Measurements from ENCODE around the gene TEKTIP1. TPM values are rescaled to one million over a fixed set of nuclear protein-coding genes. Genes with fewer than 3 reads are reported as not detected.

The TEKTIP1 gene
- total RNA-seq, 4 donors from 2014 or later, result 1.2 to 3.3 (median 1.9) TPM; not detected in 1

- WGBS, 2 donors, result 95 to 97% methylated on average over 11 to 18 of the region's 21 CpGs
- Histone ChIP-seq H3K4me1 (peaks cover 0 to 5% of the 10 kb centered on the region in 2 donors), H3K9me3 (no peaks in the 10 kb centered on the region), H3K27ac (no peak overlapping the region), H3K4me3 (replicated peaks in 1 of 3) (no peak overlapping the region), H3K27me3 (no peaks in the 10 kb centered on the region), H3K36me3 (peaks cover 35 to 40% of the 10 kb centered on the region in 2 donors)
- intact Hi-C loops (cut with DNase I), result no loop called here
- TF ChIP-seq, protein P1, sequence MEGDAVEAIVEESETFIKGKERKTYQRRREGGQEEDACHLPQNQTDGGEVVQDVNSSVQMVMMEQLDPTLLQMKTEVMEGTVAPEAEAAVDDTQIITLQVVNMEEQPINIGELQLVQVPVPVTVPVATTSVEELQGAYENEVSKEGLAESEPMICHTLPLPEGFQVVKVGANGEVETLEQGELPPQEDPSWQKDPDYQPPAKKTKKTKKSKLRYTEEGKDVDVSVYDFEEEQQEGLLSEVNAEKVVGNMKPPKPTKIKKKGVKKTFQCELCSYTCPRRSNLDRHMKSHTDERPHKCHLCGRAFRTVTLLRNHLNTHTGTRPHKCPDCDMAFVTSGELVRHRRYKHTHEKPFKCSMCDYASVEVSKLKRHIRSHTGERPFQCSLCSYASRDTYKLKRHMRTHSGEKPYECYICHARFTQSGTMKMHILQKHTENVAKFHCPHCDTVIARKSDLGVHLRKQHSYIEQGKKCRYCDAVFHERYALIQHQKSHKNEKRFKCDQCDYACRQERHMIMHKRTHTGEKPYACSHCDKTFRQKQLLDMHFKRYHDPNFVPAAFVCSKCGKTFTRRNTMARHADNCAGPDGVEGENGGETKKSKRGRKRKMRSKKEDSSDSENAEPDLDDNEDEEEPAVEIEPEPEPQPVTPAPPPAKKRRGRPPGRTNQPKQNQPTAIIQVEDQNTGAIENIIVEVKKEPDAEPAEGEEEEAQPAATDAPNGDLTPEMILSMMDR (IDR thresholded peaks at IDR 0.05), result no peak
- TF ChIP-seq POLR2A (IDR thresholded peaks at IDR 0.05), result no peak
- DNase-seq, result no peak
Measured at GRCh38 chr19:3523361-3524077, 15.5 kb upstream of the TEKTIP1 start.

DNA sequence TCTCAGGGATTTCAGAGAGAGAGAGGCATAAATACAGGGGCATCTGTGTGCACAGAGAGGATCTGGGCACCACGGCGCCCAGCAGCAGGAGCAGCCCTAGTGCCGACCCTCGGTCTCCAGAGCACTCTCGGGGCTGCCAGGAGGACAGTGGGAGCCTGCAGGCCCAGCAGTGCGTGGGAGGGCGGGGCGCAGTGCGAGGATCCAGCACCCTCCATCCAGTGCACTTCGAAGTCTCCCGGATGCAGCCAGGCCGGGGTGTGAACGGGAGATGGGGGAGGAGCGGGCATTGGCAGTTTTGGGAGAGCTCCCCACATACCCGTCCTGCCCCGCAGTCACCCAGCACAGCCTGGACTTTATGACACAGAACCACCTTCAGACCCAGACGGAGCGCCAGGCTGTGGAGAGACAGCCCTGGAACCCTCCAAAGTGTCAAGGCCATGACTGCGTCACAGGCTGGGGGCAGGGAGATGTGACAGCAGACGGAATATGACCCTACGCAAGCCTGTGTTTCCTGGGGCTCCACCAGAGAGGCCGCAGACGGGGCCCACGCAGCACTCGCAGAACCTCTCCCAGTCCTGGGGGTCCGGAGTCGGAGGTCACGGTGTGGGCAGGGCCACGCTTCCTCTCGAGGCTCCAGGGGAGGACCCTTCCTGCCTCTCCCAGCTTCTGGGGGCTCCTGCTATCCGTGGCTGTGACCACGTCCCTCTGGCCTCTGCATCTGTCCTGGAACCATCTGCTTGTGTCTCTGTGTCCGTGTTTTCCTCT is 14.7 kb upstream of the TEKTIP1 start:
- H3K27ac ChIP-seq, result no peak overlapping the region
- no peaks in the 10 kb centered on the region for H3K9me3 ChIP-seq
- H3K4me3 ChIP-seq (replicated peaks in 1 of 3), result no peak overlapping the region
- no peaks in the 10 kb centered on the region for H3K27me3 ChIP-seq
- no peaks in the 10 kb centered on the region for H3K4me1 ChIP-seq
- H3K36me3 ChIP-seq, result peaks cover 35 to 40% of the 10 kb centered on the region in 2 donors
- no peak for TF ChIP-seq POLR2A (IDR thresholded peaks at IDR 0.05)
- TF ChIP-seq, protein P1 (IDR thresholded peaks at IDR 0.05), result no peak
- no peak for DNase-seq
- intact Hi-C loops (cut with DNase I), result no loop called here
- WGBS, 2 donors, result 94% methylated on average over 13 to 26 of the region's 33 CpGs

GRCh38 chr19:3524904-3525451 is 14.0 kb upstream of the TEKTIP1 start:
- Histone ChIP-seq H3K27me3 (no peaks in the 10 kb centered on the region), H3K36me3 (peaks cover 35 to 40% of the 10 kb centered on the region in 2 donors), H3K4me3 (replicated peaks in 1 of 3) (no peak overlapping the region), H3K27ac (no peak overlapping the region), H3K9me3 (no peaks in the 10 kb centered on the region), H3K4me1 (no peaks in the 10 kb centered on the region)
- TF ChIP-seq, protein P1 (IDR thresholded peaks at IDR 0.05), result no peak
- no peak for TF ChIP-seq POLR2A (IDR thresholded peaks at IDR 0.05)
- intact Hi-C loops (cut with DNase I), result no loop called here
- WGBS, 2 donors, result 90 to 92% methylated on average over 18 to 20 of the region's 20 CpGs
- DNase-seq, result no peak

DNA sequence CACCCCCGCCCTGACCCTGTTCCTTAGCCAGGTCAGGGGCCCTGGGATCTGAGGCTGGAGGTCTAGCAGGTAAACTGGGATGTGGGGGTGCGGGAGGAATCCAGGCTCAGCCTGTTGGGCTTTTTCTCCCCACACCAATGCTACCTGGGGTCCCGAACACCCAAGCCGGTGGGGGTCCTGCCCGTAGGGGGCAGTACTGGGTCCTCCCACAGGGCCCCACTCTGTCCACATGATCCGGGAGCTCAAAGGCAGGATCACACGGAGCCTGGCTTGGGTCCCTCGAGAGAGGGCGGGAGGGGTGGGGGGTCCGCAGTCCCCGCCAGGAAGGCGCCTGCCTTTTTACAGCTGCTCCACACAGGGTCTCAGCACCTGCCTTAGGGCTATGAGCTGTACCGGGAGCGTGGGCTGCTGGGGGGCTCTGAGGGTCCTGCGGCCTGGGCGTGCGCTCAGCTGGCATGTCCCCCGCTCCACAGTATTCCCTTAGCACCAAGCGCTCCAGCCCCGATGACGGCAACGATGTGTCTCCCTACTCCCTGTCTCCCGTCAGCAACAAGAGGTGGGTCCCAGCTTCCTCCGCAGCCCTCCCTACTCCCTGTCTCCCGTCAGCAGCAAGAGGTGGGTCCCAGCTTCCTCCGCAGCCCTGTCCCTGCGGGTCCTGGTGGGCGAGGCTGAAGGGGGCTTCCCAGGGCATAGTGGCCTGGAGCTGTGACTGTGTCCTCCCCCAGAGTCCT is 12.3 kb upstream of the TEKTIP1 start:
- no peaks in the 10 kb centered on the region for H3K9me3 ChIP-seq
- H3K4me1 ChIP-seq, result no peaks in the 10 kb centered on the region
- intact Hi-C loops (cut with DNase I), result no loop called here
- TF ChIP-seq, protein P1 (IDR thresholded peaks at IDR 0.05), result no peak
- TF ChIP-seq POLR2A (IDR thresholded peaks at IDR 0.05), result no peak
- WGBS, 2 donors, result 95% methylated on average over 11 to 18 of the region's 28 CpGs
- peaks cover 46 to 47% of the 10 kb centered on the region in 2 donors for H3K36me3 ChIP-seq
- H3K27ac ChIP-seq, result no peak overlapping the region
- H3K27me3 ChIP-seq, result no peaks in the 10 kb centered on the region
- DNase-seq, result no peak
- H3K4me3 ChIP-seq (replicated peaks in 1 of 3), result no peak overlapping the region
